SKM-1 treated with dmso at 0.1 percent for 144 hours (cell line): ENCODE data around the gene ZNF70.

Experiments
- DNase-seq: peaks from one replicate; lab custom pipeline; 2025; ENCODE audit not compliant: unreplicated experiment; lab: John Stamatoyannopoulos, UW

Gene ZNF70

GRCh38 chr22:23718371-23719165 lies 32.3 kb downstream of the ZNF70 start:
- DNase-seq: no peak

- DNase-seq: peak; percentile 69
Measured at GRCh38 chr22:23716811-23717801, 33.8 kb downstream of the ZNF70 start.

GRCh38 chr22:23715806-23716375 lies 35.0 kb downstream of the ZNF70 start:
- peak; percentile 47 for DNase-seq

- DNase-seq: no peak
Measured at GRCh38 chr22:23714596-23715578, 36.0 kb downstream of the ZNF70 start.

GRCh38 chr22:23713696-23714595 lies 37.0 kb downstream of the ZNF70 start:
- no peak for DNase-seq

GRCh38 chr22:23712256-23712655 lies 38.7 kb downstream of the ZNF70 start:
- DNase-seq: no peak

- DNase-seq: no peak
Measured at GRCh38 chr22:23709107-23709506, 41.8 kb downstream of the ZNF70 start.

GRCh38 chr22:23708270-23708669 lies 42.6 kb downstream of the ZNF70 start:
- no peak for DNase-seq

GRCh38 chr22:23705358-23705757 lies 45.6 kb downstream of the ZNF70 start:
- DNase-seq: no peak

GRCh38 chr22:23704829-23705228 lies 46.1 kb downstream of the ZNF70 start:
- DNase-seq: no peak

GRCh38 chr22:23704062-23704461 lies 46.9 kb downstream of the ZNF70 start:
- DNase-seq: no peak

GRCh38 chr22:23700706-23701105 lies 50.2 kb downstream of the ZNF70 start:
- DNase-seq: no peak

GRCh38 chr22:23698673-23699235 lies 52.2 kb downstream of the ZNF70 start:
- DNase-seq: no peak

GRCh38 chr22:23698094-23698493 lies 52.8 kb downstream of the ZNF70 start:
- peak; percentile 30 for DNase-seq

- no peak for DNase-seq
Measured at GRCh38 chr22:23697031-23697970, 53.6 kb downstream of the ZNF70 start.

- DNase-seq: peak; percentile 91
Measured at GRCh38 chr22:23696326-23696851, 54.5 kb downstream of the ZNF70 start.

- DNase-seq: no peak
Measured at GRCh38 chr22:23695571-23696325, 55.2 kb downstream of the ZNF70 start.
